Ramos (cell line): ENCODE data around the gene ANKRD13D.

Experiments
- in situ Hi-C: fragments of 300-500 bp; cut with MboI; formaldehyde crosslinking; loops from one replicate; pipeline ENCODE4 v1.14.3; 2022; ENCODE audit warnings: low sequenced_read_pairs; ENCODE audit not compliant: unreplicated experiment

ANKRD13D gene

GRCh38 chr11:67289226-67289650, at the start of gene ANKRD13D:
Gene ANKRD13D, plus strand, starts transcription at chr11:67289303. Its CDS starts 158 bp downstream, at chr11:67289461.
- in situ Hi-C loops, result loop anchor here (10.0 kb wide), 1 partner anchor 196 kb away; the partner anchor contains the start of gene AIP

GRCh38 chr11:67239783-67240575, 49.1 kb upstream of the ANKRD13D start:
- in situ Hi-C loops, result no loop called here

GRCh38 chr11:67240576-67241389, 48.3 kb upstream of the ANKRD13D start:
- in situ Hi-C loops, result no loop called here

GRCh38 chr11:67242548-67242947, 46.6 kb upstream of the ANKRD13D start:
- in situ Hi-C loops, result no loop called here

GRCh38 chr11:67243051-67243450, 46.1 kb upstream of the ANKRD13D start:
- in situ Hi-C loops, result no loop called here

- in situ Hi-C loops, result no loop called here
These were observed 44.1 kb upstream of the ANKRD13D start for GRCh38 chr11:67245046-67245445.

- in situ Hi-C loops, result no loop called here
These were observed 41.1 kb upstream of the ANKRD13D start for GRCh38 chr11:67247946-67248550.

GRCh38 chr11:67248653-67249052, 40.5 kb upstream of the ANKRD13D start:
- in situ Hi-C loops, result no loop called here

GRCh38 chr11:67250059-67251043, 38.8 kb upstream of the ANKRD13D start:
- in situ Hi-C loops, result no loop called here

GRCh38 chr11:67251841-67252240, 37.3 kb upstream of the ANKRD13D start:
- in situ Hi-C loops, result no loop called here

- in situ Hi-C loops, result no loop called here
These were observed 36.3 kb upstream of the ANKRD13D start for GRCh38 chr11:67252831-67253239.

GRCh38 chr11:67253872-67254624, 35.1 kb upstream of the ANKRD13D start:
- in situ Hi-C loops, result no loop called here

GRCh38 chr11:67254798-67255197, 34.3 kb upstream of the ANKRD13D start:
- in situ Hi-C loops, result no loop called here

- in situ Hi-C loops, result no loop called here
These were observed 33.8 kb upstream of the ANKRD13D start for GRCh38 chr11:67255353-67255752.

- in situ Hi-C loops, result no loop called here
These were observed 33.2 kb upstream of the ANKRD13D start for GRCh38 chr11:67255864-67256263.

GRCh38 chr11:67256477-67257135, 32.5 kb upstream of the ANKRD13D start:
- in situ Hi-C loops, result no loop called here

- in situ Hi-C loops, result loop anchor here (5.0 kb wide), 2 partner anchors 52 to 122 kb away; no protein-coding TSS in a partner anchor
These were observed 28.7 kb upstream of the ANKRD13D start for GRCh38 chr11:67260406-67260805.
